HepG2 (cell line): ENCODE data around the gene FBXO33. TPM values are rescaled to one million over a fixed set of nuclear protein-coding genes. Genes with fewer than 3 reads are reported as not detected.

Experiments used
- FOXA1 ChIP-seq, 2 experiments: fragments of 450-650 bp in 1 of 2; sonication (generic) in 1 of 2; formaldehyde crosslinking in 1 of 2; IDR thresholded peaks; 2 replicates each; pipeline versions ENCODE4 v1.4.0 to v1.6.1; 2016 to 2020; ENCODE audit warnings: missing genetic modification reagents in 1 of 2
- HNF4A ChIP-seq: sonication (generic); formaldehyde crosslinking; IDR thresholded peaks from 2 replicates; pipeline ENCODE4 v1.4.0; 2020; ENCODE audit warnings: missing genetic modification reagents
- KLF12 ChIP-seq: sonication (generic); formaldehyde crosslinking; IDR thresholded peaks from 2 replicates; pipeline ENCODE4 v1.4.0; 2020; ENCODE audit warnings: missing genetic modification reagents, borderline replicate concordance
- NFKB2 ChIP-seq: sonication (generic); formaldehyde crosslinking; IDR thresholded peaks from 2 replicates; pipeline ENCODE4 v1.4.0; 2020; ENCODE audit warnings: missing genetic modification reagents, borderline replicate concordance
- NR2F6 ChIP-seq, 2 experiments: IDR thresholded peaks; 2 replicates each; pipeline ENCODE4 v1.6.1; 2016; ENCODE audit warnings: antibody characterized with exemption in 1 of 2, mild to moderate bottlenecking in 1 of 2
- RBFOX2 ChIP-seq: fragments of 200-400 bp; formaldehyde crosslinking; IDR thresholded peaks from 2 replicates; pipeline ENCODE4 v1.6.1; 2017; ENCODE audit warnings: low read depth, mild to moderate bottlenecking, low read length
- SRSF1 ChIP-seq: fragments of 200-400 bp; formaldehyde crosslinking; optimal IDR thresholded peaks from 2 replicates; pipeline ENCODE3; 2017; ENCODE audit warnings: mild to moderate bottlenecking, low read depth, low read length, moderate library complexity
- TP53 ChIP-seq: sonication (generic); formaldehyde crosslinking; conservative IDR thresholded peaks from 2 replicates; pipeline ENCODE4 v1.4.0; 2020; ENCODE audit warnings: missing genetic modification reagents
- ZBTB1 ChIP-seq: sonication (generic); formaldehyde crosslinking; IDR thresholded peaks from 2 replicates; pipeline ENCODE4 v1.4.0; 2020; ENCODE audit warnings: missing genetic modification reagents, borderline replicate concordance
- ZNF326 ChIP-seq: sonication (generic); formaldehyde crosslinking; IDR thresholded peaks from 2 replicates; pipeline ENCODE4 v1.4.0; 2020; ENCODE audit warnings: missing genetic modification reagents, borderline replicate concordance
- polyA plus RNA-seq, 8 experiments: library from polyadenylated mRNA; depleted of rRNA in 3 of 8; stranded (reverse) in 7 of 8; unstranded in 1 of 8; fragments of >200 nt; fragmentation: Illumina TruSeq in 4 of 8; extraction: Trizol in 4 of 8; gene quantifications; 2 replicates each; pipeline versions ENCODE4 v1.2.1 to v1.2.3, GENCODE V29; 2011 to 2016; ENCODE audit warnings: low read depth in 4 of 8, missing spikeins in 1 of 8, mixed read lengths in 1 of 8; ENCODE audit not compliant: insufficient read depth in 1 of 8
- total RNA-seq, 5 experiments: library from RNA; depleted of rRNA; stranded (reverse); fragments of >200 nt; fragmentation: Illumina TruSeq; extraction: Trizol; gene quantifications; 2 replicates each; pipeline ENCODE4 v1.2.3, GENCODE V29; 2016; ENCODE audit warnings: low read depth in 1 of 5
- TF ChIP-seq, protein P1 (sequence below), 2 experiments: fragments of 450-650 bp in 1 of 2; sonication (generic) in 1 of 2; formaldehyde crosslinking in 1 of 2; IDR thresholded peaks; 2 replicates each; pipeline versions ENCODE4 v1.6.1 to v1.8.0; 2016 to 2022; ENCODE audit warnings: antibody characterized with exemption in 1 of 2, mild to moderate bottlenecking in 1 of 2, missing genetic modification reagents in 1 of 2
- TF ChIP-seq, protein P2 (sequence below): IDR thresholded peaks from 2 replicates; pipeline ENCODE4 v1.6.1; 2016; ENCODE audit warnings: low read depth, control low read depth
- TF ChIP-seq, protein P3 (sequence below): sonication (generic); formaldehyde crosslinking; IDR thresholded peaks from 2 replicates; pipeline ENCODE4 v1.5.0; 2020; ENCODE audit warnings: missing genetic modification reagents, mild to moderate bottlenecking, borderline replicate concordance
- TF ChIP-seq, protein P4 (sequence below): sonication (generic); formaldehyde crosslinking; IDR thresholded peaks from 2 replicates; pipeline ENCODE4 v1.5.0; 2020; ENCODE audit warnings: mild to moderate bottlenecking, missing genetic modification reagents
- TF ChIP-seq, protein P5 (sequence below): sonication (generic); formaldehyde crosslinking; IDR thresholded peaks from 2 replicates; pipeline ENCODE4 v1.5.0; 2020; ENCODE audit warnings: missing genetic modification reagents

Gene FBXO33
- total and polyA plus RNA-seq, 2 of the 13 experiments (the other 11 are each of a cell fraction or from before 2014, with no cell fraction given), result 15.5 to 16.9 TPM

DNA sequence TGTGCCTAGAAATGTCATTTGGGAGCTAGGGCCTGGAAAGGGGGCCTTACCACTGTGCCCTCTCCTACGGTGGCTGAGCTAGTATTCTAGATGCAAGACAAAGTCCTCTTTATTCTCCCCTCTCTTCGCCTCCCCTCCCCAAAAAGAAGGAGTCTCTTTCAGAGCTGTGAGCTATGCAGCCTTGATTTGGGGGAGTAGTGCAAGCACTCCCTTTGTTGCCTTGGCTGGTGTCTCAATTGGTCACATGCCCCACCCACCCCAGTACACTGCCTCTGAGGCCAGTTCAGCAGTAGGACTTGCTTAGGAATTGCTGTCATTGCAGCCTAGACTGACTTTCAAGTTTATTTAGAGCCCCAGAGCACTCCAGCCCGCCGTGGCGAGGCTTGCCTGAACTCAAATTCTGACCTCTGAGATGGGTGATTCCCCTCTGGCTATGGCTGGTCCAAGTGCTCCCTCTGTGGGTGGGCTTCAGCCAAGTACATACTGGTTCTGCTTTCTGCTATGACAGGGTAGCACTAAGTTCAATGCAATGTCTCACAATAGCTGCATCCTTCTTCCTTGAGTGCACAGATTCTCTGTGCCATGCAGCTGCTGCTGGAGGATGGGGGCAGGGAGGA is 37.0 kb upstream of the FBXO33 start (continued):
- TF ChIP-seq, protein P1, sequence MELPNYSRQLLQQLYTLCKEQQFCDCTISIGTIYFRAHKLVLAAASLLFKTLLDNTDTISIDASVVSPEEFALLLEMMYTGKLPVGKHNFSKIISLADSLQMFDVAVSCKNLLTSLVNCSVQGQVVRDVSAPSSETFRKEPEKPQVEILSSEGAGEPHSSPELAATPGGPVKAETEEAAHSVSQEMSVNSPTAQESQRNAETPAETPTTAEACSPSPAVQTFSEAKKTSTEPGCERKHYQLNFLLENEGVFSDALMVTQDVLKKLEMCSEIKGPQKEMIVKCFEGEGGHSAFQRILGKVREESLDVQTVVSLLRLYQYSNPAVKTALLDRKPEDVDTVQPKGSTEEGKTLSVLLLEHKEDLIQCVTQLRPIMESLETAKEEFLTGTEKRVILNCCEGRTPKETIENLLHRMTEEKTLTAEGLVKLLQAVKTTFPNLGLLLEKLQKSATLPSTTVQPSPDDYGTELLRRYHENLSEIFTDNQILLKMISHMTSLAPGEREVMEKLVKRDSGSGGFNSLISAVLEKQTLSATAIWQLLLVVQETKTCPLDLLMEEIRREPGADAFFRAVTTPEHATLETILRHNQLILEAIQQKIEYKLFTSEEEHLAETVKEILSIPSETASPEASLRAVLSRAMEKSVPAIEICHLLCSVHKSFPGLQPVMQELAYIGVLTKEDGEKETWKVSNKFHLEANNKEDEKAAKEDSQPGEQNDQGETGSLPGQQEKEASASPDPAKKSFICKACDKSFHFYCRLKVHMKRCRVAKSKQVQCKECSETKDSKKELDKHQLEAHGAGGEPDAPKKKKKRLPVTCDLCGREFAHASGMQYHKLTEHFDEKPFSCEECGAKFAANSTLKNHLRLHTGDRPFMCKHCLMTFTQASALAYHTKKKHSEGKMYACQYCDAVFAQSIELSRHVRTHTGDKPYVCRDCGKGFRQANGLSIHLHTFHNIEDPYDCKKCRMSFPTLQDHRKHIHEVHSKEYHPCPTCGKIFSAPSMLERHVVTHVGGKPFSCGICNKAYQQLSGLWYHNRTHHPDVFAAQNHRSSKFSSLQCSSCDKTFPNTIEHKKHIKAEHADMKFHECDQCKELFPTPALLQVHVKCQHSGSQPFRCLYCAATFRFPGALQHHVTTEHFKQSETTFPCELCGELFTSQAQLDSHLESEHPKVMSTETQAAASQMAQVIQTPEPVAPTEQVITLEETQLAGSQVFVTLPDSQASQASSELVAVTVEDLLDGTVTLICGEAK (IDR thresholded peaks at IDR 0.05), result no peak
- TF ChIP-seq, protein P1 (CRISPR knock-in tag; IDR thresholded peaks at IDR 0.05), result peak; percentile 53; the same call in 1 of the 2 replicates
- TF ChIP-seq RBFOX2 (no peak), ZBTB1 (no peak), KLF12 (CRISPR knock-in tag) (no peak), FOXA1 (IDR thresholded peaks at IDR 0.05) (no peak), FOXA1 (CRISPR knock-in tag; IDR thresholded peaks at IDR 0.05) (peak; percentile 26; the same call in 1 of the 2 replicates), HNF4A (no peak), NR2F6 (IDR thresholded peaks at IDR 0.05) (peak; percentile 45; the same call in 1 of the 2 replicates), NR2F6 (CRISPR knock-in tag; IDR thresholded peaks at IDR 0.05) (peak; percentile 75), ZNF326 (CRISPR knock-in tag) (no peak), TP53 (CRISPR knock-in tag) (no peak), NFKB2 (CRISPR knock-in tag) (no peak), SRSF1 (no peak)
- TF ChIP-seq, protein P2, sequence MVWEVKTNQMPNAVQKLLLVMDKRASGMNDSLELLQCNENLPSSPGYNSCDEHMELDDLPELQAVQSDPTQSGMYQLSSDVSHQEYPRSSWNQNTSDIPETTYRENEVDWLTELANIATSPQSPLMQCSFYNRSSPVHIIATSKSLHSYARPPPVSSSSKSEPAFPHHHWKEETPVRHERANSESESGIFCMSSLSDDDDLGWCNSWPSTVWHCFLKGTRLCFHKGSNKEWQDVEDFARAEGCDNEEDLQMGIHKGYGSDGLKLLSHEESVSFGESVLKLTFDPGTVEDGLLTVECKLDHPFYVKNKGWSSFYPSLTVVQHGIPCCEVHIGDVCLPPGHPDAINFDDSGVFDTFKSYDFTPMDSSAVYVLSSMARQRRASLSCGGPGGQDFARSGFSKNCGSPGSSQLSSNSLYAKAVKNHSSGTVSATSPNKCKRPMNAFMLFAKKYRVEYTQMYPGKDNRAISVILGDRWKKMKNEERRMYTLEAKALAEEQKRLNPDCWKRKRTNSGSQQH (CRISPR knock-in tag), result no peak
- TF ChIP-seq, protein P3, sequence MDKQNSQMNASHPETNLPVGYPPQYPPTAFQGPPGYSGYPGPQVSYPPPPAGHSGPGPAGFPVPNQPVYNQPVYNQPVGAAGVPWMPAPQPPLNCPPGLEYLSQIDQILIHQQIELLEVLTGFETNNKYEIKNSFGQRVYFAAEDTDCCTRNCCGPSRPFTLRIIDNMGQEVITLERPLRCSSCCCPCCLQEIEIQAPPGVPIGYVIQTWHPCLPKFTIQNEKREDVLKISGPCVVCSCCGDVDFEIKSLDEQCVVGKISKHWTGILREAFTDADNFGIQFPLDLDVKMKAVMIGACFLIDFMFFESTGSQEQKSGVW (CRISPR knock-in tag), result no peak
- TF ChIP-seq, protein P4, sequence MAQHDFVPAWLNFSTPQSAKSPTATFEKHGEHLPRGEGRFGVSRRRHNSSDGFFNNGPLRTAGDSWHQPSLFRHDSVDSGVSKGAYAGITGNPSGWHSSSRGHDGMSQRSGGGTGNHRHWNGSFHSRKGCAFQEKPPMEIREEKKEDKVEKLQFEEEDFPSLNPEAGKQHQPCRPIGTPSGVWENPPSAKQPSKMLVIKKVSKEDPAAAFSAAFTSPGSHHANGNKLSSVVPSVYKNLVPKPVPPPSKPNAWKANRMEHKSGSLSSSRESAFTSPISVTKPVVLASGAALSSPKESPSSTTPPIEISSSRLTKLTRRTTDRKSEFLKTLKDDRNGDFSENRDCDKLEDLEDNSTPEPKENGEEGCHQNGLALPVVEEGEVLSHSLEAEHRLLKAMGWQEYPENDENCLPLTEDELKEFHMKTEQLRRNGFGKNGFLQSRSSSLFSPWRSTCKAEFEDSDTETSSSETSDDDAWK (CRISPR knock-in tag), result no peak
- TF ChIP-seq, protein P5, sequence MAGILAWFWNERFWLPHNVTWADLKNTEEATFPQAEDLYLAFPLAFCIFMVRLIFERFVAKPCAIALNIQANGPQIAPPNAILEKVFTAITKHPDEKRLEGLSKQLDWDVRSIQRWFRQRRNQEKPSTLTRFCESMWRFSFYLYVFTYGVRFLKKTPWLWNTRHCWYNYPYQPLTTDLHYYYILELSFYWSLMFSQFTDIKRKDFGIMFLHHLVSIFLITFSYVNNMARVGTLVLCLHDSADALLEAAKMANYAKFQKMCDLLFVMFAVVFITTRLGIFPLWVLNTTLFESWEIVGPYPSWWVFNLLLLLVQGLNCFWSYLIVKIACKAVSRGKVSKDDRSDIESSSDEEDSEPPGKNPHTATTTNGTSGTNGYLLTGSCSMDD, result no peak
